ENCODE results near the gene LRCH3.

- TF ChIP-seq YY1 (IDR thresholded peaks at IDR 0.05; ENCODE audit: insufficient read depth, insufficient replicate concordance, low read depth, low read length): no peak
- no peak for TF ChIP-seq ZNF549 (CRISPR knock-in tag; IDR thresholded peaks at IDR 0.05)
- no peak for TF ChIP-seq GATAD1 (CRISPR knock-in tag; IDR thresholded peaks at IDR 0.05)
- TF ChIP-seq DNMT3B (CRISPR knock-in tag; conservative IDR thresholded peaks at IDR 0.05): no peak
- TF ChIP-seq ZNF543 (CRISPR knock-in tag; IDR thresholded peaks at IDR 0.05): no peak
- TF ChIP-seq PRDM10 (CRISPR knock-in tag; IDR thresholded peaks at IDR 0.05; ENCODE audit: low read depth): no peak
- no peak for TF ChIP-seq HNF1B (CRISPR knock-in tag; IDR thresholded peaks at IDR 0.05)
- TF ChIP-seq ZFP62 (CRISPR knock-in tag; IDR thresholded peaks at IDR 0.05): no peak
- TF ChIP-seq ZNF407 (CRISPR knock-in tag; IDR thresholded peaks at IDR 0.05; ENCODE audit: not compliant biosample characterization): no peak
- TF ChIP-seq CTCF (CRISPR knock-in tag; IDR thresholded peaks at IDR 0.05): no peak
- TF ChIP-seq ZNF205 (CRISPR knock-in tag; IDR thresholded peaks at IDR 0.05): no peak
Measured at GRCh38 chr3:197752107-197752506, 38.9 kb upstream of the LRCH3 start.
